SKM-1 treated with dmso at 0.1 percent for 144 hours (cell line): ENCODE measurements around the gene CRACDL.
"Not testable (repeated sequence)": the region's sequence is repeated elsewhere in the genome, so short reads cannot be mapped to it uniquely, and the experiment has no call there.

Experiments used
- DNase-seq: peaks from one replicate; lab custom pipeline; 2025; ENCODE audit not compliant: unreplicated experiment; lab: John Stamatoyannopoulos, UW

CRACDL gene

DNA sequence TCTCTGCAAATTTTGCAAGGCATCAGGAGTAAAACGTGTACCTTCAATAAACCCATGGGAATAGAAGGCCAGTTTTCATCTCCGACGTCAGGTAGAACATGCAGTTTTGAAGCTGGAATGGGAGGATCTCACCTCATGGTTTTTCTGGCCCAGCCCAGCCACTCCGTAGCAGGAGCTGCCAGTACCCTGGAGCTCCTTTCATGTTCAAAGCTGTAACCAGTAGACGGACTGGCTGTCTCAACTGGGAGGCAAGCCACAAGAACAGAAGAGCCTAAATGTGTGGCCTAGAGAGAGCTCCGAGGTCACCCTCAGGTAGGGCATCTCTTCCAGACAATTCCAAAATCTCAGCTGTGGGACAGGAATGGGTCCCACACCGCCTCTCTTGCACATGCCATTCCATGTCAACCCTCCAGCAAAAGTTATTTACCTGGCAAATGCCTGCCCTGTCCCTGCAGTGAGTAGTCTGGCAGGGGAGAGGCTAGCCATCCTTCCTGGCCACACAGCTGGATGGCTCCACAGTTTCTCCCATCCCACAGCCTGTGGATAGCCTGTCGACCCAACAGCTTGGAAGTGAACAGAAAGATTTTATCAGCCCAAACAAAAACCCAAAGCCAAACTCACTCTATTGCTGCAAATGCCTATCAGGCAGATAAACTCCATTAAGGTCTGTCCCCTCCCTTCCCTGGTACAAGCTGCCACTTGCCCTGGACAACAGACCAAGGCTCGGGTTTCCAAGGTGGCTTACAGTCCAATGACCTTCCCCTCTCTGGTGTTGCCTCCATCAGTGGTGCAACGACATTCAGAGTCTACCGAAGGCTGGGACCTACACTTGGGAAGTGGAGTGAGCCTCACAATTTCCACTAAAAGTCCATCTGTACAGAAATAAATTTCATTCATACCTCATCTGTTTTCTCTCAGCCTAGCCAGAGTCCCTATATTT is 27.8 kb downstream of the CRACDL start:
- DNase-seq, result no peak

DNA sequence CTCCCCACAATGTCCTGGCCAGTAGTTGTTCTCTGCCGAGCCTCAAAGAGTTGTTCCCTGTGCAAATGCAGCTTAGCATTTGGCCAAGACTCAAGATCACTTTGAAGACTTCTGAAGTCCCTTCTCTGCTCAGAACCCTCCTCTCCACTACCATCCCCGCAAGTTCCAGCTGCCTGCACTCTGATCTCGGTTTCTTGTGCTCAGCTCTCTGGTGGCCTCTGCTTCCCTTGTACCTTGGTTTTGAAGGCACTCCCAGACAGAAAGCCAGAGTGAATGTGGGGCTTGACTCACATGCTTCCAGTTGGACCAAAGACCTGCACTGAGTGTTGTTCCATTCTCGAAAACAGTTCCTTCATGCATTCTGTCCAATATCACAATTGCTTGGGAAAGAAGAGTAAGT is 28.6 kb downstream of the CRACDL start:
- DNase-seq, result no peak

DNA sequence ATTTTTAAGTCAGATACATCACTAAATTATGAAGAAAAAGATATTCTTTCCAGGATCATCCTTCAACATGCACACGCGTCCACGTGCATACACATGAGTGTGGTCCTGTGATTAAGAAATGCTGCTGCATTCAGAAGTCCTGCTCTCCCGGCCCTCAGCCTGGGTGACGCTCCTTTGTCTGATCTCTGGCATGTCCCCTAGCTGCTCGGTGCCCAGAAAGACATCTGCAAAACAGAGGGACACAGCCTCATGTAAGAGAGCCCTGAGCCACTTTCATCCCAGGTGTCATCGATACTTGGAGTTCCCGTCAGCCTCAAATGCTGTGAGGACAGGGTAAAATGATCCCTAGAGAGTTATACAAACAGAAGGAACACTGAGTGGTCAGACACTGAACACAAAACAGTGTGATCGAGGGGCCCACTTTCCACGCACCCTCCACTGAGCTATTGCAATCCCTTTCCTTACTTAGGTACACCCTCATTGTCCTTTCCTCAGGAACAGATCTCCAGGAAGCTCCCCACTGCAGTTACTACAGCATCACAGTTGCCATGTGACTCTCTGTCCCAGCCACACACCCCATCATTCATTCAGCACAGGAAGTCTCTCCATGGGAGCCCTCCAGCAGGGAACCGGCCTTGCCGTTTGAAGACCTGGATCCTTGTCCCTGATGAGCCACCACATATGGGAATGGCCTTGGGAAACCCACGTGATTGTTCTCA is 32.1 kb downstream of the CRACDL start:
- DNase-seq, result no peak

DNA sequence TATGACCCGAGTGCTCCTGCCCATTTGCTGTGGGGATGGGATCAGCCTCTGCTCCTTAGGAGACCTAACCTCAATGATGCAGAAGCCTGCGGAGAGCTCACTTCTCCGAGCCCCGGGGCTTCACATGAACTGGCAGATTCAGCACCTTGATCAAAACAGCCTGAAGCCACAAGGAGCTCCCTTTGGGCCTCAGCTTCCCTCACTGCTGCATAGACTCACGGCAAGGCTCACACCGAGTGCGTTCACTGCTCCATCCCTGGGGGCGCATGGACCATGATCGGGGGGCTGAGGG is 33.0 kb downstream of the CRACDL start:
- no peak for DNase-seq

DNA sequence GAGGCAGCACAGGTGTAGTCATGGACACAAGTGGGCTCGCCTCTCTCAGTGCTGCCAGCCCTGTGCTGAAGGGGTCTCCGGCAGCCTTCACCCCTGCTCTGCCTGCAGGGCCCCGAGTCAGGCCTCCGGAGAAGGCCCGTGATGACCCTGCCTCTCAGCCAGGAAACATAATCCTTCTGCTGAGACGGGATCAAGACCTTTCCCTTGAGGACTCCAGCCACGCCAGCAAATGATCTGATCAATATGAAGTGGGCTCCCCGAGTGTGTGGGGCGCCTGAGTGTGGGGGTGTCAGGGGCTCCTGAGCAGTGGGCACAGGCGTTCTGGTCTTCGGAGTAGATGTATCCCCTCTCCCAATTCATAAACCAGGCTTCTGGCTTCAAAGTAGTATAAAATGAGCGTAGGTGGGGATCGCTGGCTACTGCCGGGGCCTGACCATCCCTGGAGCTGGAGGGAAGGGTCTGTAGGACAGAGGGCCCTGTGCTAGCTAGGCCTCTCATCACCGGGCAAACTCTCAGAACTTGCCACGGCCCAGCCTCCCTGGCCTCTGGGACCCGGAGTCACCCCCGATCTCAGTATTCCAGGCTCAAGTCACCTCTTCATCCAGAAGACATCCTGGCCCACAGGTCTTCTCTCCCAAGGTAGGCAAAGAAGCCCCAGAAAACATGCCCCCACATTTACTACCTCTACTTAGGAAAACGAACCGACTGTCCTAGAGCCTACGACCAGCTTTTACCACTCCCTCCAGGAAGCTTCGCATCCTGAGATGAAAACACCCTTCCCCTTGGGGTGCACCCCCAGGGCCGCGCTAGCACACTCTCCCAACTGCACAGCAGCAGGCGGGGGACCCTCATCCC is 33.6 kb downstream of the CRACDL start:
- DNase-seq, result no peak

DNA sequence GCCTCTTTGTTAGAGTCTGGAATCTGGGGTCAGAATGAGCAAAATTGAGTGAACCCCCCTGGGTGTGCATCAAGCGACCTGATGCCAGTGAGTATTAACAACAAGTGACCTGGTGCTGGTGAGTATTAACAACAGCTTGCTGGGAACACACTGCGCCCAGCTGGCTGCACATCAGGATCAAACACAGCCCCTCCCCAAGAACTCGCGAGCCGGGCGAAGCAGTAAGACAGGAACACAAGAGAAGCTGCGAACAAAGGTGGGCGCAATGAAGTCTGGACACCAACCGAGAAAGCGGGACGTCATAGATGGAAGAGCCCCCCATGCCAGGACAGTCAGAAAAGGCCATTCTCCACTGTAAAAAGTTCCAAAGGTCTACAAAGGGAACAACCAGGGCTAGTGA is 34.3 kb downstream of the CRACDL start:
- no peak for DNase-seq

DNA sequence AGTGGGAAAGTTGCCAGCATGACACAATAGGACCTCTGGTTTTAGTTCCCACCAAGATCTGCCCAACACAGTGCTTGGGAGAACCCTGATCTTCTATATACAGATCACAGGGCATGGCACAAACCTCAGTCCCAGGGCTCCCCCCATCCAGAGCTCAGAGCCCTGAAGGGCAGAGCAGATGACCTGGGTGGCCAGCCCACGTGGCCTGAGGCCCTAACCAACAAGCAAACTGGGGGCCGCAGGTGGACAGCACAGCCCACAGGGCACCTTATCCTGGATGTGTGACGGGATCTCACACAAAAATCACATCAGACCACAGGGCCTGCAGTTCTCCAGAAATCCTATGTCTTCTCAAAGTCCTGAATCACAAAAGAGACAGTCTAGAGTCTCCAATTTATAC is 34.7 kb downstream of the CRACDL start:
- no peak for DNase-seq

DNA sequence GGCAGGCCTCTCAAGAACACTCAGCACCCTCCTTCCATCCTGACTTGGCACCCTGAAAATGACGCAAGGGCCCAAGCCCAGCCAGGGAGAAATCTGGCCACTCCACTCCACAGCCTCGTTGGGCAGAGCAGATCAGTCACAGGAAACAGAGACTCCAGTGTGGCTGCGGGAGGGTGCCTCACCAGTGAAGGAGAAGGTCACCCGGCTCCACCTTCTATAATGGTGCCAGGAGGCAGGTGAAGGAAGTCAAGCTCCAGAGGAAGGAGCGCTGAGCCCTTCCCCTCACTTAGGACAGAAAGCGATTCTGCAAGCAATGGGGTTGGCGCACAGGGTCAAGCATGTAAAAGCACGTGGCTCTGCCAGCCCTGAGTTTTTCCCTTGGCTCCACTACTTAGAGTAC is 35.3 kb downstream of the CRACDL start:
- DNase-seq, result no peak

DNA sequence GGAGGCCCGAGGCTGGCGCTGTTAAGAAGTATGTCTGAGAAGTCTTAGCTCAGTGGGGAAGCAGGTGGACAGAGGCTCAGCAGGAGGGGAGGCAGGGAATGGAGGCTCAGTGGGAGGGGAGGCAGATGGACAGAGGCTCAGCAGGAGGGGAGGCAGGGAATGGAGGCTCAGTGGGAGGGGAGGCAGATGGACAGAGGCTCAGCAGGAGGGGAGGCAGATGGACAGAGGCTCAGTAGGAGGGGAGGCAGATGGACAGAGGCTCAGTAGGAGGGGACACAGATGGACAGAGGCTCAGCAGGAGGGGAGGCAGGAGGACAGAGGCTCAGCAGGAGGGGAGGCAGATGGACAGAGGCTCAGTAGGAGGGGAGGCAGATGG is 36.3 kb downstream of the CRACDL start:
- DNase-seq, result not testable (repeated sequence)

DNA sequence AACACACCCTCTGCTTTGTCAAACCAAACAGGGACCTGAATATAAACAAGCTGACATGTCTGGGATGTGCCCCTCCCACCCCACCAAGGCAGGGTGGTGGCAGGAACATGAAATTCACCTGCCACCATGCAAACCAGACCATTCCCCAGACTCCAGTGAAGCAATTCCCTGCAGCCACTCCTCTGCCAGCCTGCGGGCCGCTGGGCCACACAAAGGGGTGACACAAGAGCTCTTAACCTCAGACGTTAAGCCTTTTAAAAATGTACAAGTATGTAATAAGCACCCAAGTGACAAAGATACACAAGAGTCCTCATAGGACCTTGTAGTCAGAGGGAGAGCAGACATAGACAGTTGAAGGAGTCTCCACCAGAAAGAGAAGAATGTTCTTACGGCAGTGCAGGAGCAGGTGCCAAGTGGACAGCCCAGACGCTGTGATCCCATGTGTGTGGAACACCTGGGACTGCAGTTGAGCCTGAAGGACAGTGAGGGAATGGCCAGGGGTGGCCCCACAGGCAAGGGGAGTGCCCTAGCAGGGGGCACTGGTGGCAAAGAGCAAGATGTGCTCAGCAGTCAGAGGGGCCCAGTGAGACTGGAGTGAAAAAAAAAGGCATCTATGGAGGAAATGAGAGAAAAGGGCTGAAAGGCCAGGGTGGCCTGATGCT is 36.9 kb downstream of the CRACDL start:
- no peak for DNase-seq

DNA sequence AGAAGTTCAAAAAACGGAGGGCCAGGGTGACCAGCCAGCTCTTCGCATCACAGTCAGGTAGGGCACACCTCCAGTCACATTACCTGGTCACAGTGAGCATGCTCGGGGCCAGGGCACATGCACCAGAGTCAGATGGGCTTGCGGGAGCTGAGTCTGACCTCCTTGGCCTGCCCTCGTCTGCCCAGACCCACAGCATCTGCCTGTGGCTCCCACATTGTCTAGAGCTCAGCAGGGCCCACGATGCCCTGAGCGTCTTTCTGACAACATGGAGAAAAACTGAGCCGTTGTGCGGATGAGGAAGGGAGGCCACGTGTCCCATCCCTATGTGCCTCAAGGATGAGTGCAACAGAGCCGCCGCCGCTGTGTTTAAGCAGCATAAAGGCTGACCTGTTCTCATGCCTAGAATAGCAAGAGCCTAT is 37.6 kb downstream of the CRACDL start:
- no peak for DNase-seq

DNA sequence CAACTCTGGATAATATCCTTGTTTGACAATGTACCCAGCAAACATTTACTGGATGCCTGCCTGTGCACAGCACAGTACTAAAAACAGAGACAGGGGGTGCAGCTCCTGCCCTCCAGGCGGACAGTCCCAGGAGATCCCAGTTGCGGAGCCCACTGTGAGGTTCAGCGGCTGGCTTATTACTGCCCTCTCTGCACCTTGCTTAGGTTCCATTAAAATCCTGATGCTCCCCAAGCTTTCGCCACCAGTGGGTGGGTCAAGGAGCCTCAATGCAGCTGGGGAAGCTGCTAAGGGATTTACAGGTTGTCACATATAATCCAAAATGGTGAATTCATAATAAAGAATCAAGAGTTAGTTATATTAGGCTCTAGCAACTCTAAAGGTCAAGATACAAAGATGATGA is 38.3 kb downstream of the CRACDL start:
- DNase-seq, result no peak

DNA sequence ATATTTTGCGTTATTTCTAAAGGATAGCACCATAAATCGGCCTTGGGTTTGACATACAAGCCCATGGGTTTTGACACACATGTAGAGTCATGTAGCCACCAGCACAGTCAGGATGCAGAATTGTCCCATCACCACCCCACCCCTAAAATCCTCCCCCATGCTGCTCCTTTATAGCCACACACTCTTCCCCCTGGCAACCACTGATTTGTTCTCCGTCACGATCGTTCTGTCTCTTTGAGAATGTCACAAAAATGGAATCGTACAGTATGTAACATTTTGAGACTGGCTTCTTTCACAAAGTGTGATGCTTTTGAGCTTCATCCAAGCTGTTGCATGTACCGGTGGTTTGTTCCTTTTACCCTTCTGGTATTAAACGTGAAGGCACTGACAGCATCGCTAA is 39.1 kb downstream of the CRACDL start:
- no peak for DNase-seq

DNA sequence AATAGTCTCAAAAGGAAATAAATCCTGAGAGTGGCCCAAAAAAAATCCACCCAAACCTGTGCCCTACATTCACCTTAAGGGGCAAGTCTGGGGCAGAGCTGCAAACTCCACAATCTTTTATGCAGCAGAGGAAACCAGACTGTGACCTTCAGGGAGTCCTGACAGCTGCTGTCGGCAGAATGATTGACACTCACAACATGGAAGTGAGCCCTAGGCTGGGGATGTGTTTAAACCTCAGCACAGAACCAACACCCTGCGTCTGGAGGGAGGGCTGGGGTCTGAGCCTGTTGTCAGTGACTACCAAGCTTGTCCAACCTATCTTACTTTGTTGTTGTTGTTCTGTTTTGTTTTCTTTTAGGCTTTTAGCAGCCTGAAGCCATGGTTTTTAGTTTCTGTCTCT is 39.6 kb downstream of the CRACDL start:
- no peak for DNase-seq

DNA sequence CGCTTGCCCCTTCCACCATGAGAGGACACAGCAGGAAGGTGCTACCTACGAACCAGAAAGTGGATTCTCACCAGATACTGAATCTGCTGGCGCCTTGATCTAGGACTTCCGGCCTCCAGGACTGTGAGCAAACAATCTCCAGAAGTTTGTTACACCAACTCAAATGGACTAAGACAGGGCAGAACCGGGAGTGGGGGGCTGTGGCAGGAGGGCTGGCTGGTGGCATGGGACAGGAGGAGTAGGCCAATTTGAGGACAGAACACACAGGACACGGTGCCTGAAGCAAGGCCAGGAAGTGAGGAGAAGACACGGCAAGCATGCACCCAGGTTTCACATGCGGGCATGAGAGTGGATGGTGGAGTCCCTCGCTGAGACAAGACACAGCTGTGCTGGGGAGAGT is 40.1 kb downstream of the CRACDL start:
- no peak for DNase-seq

DNA sequence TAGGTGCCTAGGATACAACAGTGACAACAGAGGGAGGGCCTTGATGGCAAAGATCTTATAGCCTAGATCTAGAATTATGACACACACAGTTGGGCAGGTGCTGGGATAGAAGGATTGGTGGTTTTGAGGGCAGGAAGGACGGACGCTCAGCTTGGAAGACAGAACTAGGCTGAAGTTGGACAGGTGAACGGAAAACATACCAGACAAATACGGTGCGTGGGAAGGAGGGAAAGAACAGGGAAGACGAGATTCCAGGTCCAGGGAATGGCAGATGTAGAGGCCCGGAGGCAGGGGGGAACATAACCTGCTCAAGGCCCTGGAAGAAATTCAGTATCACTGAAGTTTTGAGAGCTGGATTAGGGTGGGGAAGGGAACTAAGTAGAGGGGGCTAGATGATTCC is 40.8 kb downstream of the CRACDL start:
- no peak for DNase-seq

DNA sequence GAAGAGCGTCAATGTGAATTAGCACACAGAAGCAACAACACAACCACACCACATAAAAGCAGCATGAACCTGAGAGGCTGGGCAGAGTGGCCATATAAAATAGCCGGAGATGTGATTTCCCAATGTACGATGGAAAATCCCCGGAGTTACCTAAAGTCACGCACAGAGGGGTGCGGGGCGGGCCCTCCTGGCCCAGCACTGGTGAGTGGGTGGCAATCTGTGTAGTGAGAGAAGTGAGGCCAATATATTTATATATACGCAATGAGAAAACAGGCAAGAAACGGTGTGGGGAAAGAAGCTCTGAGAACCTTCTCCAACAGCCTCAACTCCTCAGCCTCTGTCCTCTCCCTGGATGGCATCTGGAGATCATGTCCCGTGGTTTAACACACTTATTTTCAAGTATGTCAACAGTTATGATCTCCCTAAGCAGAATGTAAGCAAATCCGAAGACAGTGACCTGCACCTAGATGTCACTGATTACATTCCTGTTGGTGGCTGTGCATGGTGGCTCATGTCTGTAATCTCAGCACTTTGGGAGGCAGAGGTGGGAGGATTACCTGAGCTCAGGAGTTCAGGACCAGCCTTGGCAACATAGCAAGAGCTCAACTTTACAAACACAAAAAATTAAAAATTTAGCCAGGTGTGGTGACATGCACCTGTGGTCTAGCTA is 41.6 kb downstream of the CRACDL start:
- no peak for DNase-seq

DNA sequence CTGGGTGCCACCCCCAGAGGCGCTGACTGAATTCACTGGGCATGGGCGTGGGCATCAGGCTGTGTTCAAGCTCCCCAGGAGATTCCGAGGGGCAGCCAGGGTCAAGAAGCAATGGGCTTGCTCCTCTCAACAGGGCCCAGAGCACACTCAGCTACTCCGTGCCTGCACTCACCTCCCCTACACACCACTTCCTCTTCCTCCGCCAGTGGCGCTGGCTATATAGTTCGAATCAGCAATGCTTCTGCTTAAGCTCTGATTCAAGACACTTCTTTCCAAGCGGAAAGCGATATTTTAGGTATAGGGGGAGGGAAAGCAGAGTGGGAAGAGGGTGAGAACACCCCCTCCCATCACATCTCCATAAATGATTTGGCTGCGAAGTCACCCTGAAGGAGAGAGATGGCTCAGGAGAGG is 42.1 kb downstream of the CRACDL start:
- DNase-seq, result no peak

DNA sequence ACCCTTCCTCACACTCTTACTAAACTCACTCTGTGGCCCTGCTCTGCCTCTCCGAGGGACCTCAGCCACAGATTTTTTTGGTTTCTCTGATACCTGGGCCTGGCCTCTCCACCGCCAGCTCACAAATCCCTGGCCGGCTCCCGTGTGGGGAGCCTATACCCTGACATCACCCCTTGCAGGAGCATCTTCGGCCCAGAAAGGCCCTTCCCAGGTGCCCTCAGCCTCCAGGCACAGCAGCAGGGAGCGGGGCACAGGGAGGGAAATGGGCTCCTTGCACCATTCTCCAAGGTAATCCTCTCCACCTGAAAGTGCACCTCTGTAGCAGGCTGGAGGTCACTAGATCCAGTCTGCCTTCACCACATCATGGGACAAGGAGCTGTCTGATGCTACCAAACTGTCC is 43.2 kb downstream of the CRACDL start:
- DNase-seq, result no peak

DNA sequence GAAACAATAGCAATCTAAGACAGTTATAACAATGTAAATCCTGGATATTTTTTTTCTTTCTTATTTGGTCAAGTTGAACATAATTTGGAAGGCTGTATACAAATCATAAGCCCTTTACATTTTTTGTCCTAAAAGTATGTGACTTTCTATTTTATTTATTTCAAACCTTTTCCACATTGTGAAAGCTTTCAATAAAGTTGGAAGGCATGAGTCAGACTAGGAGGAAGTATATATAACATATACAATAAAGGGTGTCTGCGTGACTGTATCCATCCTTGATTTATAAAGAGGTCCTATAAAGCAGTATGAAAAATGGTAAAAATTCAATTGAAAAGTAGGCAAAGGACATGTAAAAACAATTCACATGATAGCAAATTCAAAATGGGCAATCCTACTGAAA is 44.4 kb downstream of the CRACDL start:
- no peak for DNase-seq
